ENCODE results near the gene SLK. TPM values are rescaled to one million over a fixed set of nuclear protein-coding genes. Genes with fewer than 3 reads are reported as not detected.

The SLK gene
- total RNA-seq, 2 donors from 2014 or later: 38.3 to 91.2 TPM

GRCh38 chr10:103921248-103921647 is 45.7 kb upstream of the SLK start:
- Histone ChIP-seq H3K36me3 (no peaks in the 10 kb centered on the region), H3K9me3 (no peaks in the 10 kb centered on the region), H3K4me3 (no peak overlapping the region), H3K4me1 (ENCODE audit: control insufficient read depth in 1 of 2, low read depth in 2 of 2) (peaks cover 6 to 20% of the 10 kb centered on the region in 2 donors), H3K27me3 (replicated peaks; ENCODE audit: insufficient read depth) (no peaks in the 10 kb centered on the region), H3K27ac (no peak overlapping the region)
- ATAC-seq (ENCODE audit: insufficient number of reproducible peaks, low FRiP score, low read depth) (no peak), DNase-seq (ENCODE audit: low spot score) (no peak)
- TF ChIP-seq CTCF (IDR thresholded peaks at IDR 0.05): no peak

GRCh38 chr10:103921750-103922195 is 45.2 kb upstream of the SLK start:
- no peak overlapping the region for H3K27ac ChIP-seq
- TF ChIP-seq CTCF (IDR thresholded peaks at IDR 0.05): no peak
- H3K9me3 ChIP-seq: no peaks in the 10 kb centered on the region
- H3K4me1 ChIP-seq (ENCODE audit: control insufficient read depth in 1 of 2, low read depth in 2 of 2): peaks cover 6 to 15% of the 10 kb centered on the region in 2 donors
- no peak for DNase-seq (ENCODE audit: low spot score)
- ATAC-seq (ENCODE audit: insufficient number of reproducible peaks, low FRiP score, low read depth): no peak
- H3K27me3 ChIP-seq (replicated peaks; ENCODE audit: insufficient read depth): no peaks in the 10 kb centered on the region
- no peaks in the 10 kb centered on the region for H3K36me3 ChIP-seq
- no peak overlapping the region for H3K4me3 ChIP-seq

- no peak for DNase-seq (ENCODE audit: low spot score)
- peaks cover 3 to 8% of the 10 kb centered on the region in 2 donors for H3K4me1 ChIP-seq (ENCODE audit: control insufficient read depth in 1 of 2, low read depth in 2 of 2)
- no peak overlapping the region for H3K27ac ChIP-seq
- H3K4me3 ChIP-seq: no peak overlapping the region
- H3K9me3 ChIP-seq: no peaks in the 10 kb centered on the region
- no peak for TF ChIP-seq CTCF (IDR thresholded peaks at IDR 0.05)
- no peak for ATAC-seq (ENCODE audit: insufficient number of reproducible peaks, low FRiP score, low read depth)
- no peaks in the 10 kb centered on the region for H3K27me3 ChIP-seq (replicated peaks; ENCODE audit: insufficient read depth)
- no peaks in the 10 kb centered on the region for H3K36me3 ChIP-seq
Measured at GRCh38 chr10:103922659-103923058, 44.3 kb upstream of the SLK start.

GRCh38 chr10:103923502-103923901 is 43.4 kb upstream of the SLK start:
- no peak for TF ChIP-seq CTCF (IDR thresholded peaks at IDR 0.05)
- Histone ChIP-seq H3K9me3 (no peaks in the 10 kb centered on the region), H3K4me3 (no peak overlapping the region), H3K27me3 (replicated peaks; ENCODE audit: insufficient read depth) (no peaks in the 10 kb centered on the region), H3K27ac (no peak overlapping the region), H3K4me1 (ENCODE audit: control insufficient read depth in 1 of 2, low read depth in 2 of 2) (peaks cover 3 to 6% of the 10 kb centered on the region in 2 donors), H3K36me3 (no peaks in the 10 kb centered on the region)
- DNase-seq (ENCODE audit: low spot score) (no peak), ATAC-seq (ENCODE audit: insufficient number of reproducible peaks, low FRiP score, low read depth) (no peak)

- Histone ChIP-seq H3K4me1 (ENCODE audit: control insufficient read depth in 1 of 2, low read depth in 2 of 2) (no peaks in the 10 kb centered on the region), H3K27ac (no peak overlapping the region), H3K27me3 (replicated peaks; ENCODE audit: insufficient read depth) (no peaks in the 10 kb centered on the region), H3K9me3 (no peaks in the 10 kb centered on the region), H3K36me3 (no peaks in the 10 kb centered on the region), H3K4me3 (no peak overlapping the region)
- no peak for ATAC-seq (ENCODE audit: insufficient number of reproducible peaks, low FRiP score, low read depth)
- no peak for TF ChIP-seq CTCF (IDR thresholded peaks at IDR 0.05)
- DNase-seq (ENCODE audit: low spot score): no peak
Measured at GRCh38 chr10:103925591-103925990, 41.3 kb upstream of the SLK start.
